Measurements from ENCODE around the gene TCAP. TPM values are rescaled to one million over a fixed set of nuclear protein-coding genes. Genes with fewer than 3 reads are reported as not detected.

Gene TCAP
- total and polyA plus RNA-seq, 9 donors = 0.24 to 1.9 (median 1.3) TPM

DNA sequence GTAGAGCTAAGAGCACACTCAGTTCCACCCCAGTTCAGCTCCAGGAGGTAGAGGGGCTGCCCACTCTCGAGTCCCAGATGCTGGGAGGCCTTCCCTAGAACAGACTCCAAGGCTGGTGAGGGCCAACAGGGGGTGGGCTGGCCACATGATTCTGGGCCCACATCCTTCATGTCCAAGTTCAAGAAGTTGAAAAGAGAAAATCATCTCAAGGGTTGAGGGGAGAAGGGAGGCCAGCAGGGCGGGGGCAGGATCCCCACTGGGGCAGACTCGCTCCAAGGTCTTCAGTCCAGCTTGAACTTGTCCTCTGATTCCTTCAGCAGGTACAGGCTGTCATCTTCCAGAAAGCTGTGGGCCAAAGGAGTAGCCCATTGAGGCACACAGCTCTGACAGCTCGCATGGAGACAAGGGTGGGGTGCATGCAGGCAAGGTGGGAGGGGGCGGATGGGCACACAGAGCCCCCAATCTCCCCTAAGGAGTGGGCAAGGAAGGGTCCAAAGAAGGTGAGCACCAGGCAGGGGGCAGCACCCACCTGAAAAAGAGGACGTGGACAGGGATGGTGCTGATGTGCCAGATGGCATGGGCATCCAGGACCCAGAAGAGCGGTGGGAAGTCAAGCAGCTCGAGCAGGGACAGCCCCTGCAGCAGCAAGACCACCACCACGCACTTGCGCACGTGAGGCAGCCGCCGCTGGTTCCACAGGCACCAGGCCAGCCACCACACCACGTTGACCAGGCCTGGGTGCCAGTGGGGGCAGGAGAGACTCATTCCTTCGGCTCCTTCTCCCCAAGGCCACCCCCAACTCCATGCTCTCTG lies 7.6 kb downstream of the TCAP start:
- H3K27me3 ChIP-seq = no peaks in the 10 kb centered on the region
- H3K4me1 ChIP-seq (ENCODE audit: insufficient read depth) = no peaks in the 10 kb centered on the region
- intact Hi-C loops (cut with DNase I) = loop anchor here in 1 of 4 donors (5.0 kb wide), 1 partner anchor 50 kb away; no protein-coding TSS in a partner anchor
- WGBS, 3 donors = 66 to 73% (median 67%) methylated on average over 15 of the region's 15 CpGs
- H3K9me3 ChIP-seq = no peaks in the 10 kb centered on the region
- DNase-seq = peak in 1 of 5 donors; percentile 24
- TF ChIP-seq, protein P1, sequence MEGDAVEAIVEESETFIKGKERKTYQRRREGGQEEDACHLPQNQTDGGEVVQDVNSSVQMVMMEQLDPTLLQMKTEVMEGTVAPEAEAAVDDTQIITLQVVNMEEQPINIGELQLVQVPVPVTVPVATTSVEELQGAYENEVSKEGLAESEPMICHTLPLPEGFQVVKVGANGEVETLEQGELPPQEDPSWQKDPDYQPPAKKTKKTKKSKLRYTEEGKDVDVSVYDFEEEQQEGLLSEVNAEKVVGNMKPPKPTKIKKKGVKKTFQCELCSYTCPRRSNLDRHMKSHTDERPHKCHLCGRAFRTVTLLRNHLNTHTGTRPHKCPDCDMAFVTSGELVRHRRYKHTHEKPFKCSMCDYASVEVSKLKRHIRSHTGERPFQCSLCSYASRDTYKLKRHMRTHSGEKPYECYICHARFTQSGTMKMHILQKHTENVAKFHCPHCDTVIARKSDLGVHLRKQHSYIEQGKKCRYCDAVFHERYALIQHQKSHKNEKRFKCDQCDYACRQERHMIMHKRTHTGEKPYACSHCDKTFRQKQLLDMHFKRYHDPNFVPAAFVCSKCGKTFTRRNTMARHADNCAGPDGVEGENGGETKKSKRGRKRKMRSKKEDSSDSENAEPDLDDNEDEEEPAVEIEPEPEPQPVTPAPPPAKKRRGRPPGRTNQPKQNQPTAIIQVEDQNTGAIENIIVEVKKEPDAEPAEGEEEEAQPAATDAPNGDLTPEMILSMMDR (IDR thresholded peaks at IDR 0.05) = no peak
- TF ChIP-seq EP300 (IDR thresholded peaks at IDR 0.05) (no peak), POLR2A (IDR thresholded peaks at IDR 0.05) (no peak)
- H3K4me3 ChIP-seq = no peak overlapping the region
- no peaks in the 10 kb centered on the region for H3K36me3 ChIP-seq
- no peak overlapping the region for H3K27ac ChIP-seq

DNA sequence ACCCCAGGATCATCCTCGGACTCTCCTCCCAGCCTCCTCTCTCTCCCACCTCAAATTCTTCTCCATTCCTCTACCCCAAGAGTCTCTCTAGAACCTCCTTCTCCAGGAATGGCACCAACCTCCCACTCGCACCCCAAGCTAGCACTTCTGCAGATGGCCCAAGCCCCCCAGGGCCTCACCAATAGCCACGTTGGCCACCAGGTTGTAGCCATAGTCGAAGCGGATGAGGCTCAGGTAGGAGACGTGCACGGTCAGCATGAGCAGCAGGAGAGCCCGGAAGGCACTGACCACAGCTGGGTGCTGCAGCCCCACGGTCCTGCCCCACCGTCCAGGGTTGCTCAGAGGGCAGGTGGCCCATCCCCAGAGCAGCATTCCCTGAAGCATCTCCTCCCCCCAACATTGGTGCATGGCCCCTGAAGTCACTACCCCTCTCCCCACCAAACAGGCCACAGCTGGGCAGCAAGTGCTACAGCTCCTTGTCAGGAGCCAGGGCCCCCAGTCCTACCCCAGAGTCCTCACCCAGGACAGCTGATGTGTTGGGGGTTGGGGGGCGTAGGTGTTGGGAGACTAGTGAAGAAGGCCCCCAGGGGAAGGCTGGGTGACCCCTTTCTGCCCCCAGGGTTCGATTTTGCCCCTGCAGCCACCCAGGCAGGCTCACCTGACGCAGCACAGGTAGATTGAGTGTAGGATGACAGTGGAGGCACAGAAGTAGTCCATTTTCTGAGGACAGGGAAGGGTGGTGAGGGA lies 8.4 kb downstream of the TCAP start:
- intact Hi-C loops (cut with DNase I) = loop anchor here in 1 of 4 donors (5.0 kb wide), 1 partner anchor 51 kb away; no protein-coding TSS in a partner anchor
- no peaks in the 10 kb centered on the region for H3K4me1 ChIP-seq (ENCODE audit: insufficient read depth)
- H3K4me3 ChIP-seq = no peak overlapping the region
- H3K27me3 ChIP-seq = no peaks in the 10 kb centered on the region
- H3K27ac ChIP-seq = no peak overlapping the region
- DNase-seq = peak in 1 of 5 donors; percentile 25
- no peaks in the 10 kb centered on the region for H3K36me3 ChIP-seq
- no peaks in the 10 kb centered on the region for H3K9me3 ChIP-seq
- 68 to 76% (median 69%) methylated on average over 13 of the region's 13 CpGs for WGBS, 3 donors
- no peak for TF ChIP-seq EP300 (IDR thresholded peaks at IDR 0.05)
- TF ChIP-seq, protein P1 (IDR thresholded peaks at IDR 0.05) = no peak
- TF ChIP-seq POLR2A (IDR thresholded peaks at IDR 0.05) = no peak

DNA sequence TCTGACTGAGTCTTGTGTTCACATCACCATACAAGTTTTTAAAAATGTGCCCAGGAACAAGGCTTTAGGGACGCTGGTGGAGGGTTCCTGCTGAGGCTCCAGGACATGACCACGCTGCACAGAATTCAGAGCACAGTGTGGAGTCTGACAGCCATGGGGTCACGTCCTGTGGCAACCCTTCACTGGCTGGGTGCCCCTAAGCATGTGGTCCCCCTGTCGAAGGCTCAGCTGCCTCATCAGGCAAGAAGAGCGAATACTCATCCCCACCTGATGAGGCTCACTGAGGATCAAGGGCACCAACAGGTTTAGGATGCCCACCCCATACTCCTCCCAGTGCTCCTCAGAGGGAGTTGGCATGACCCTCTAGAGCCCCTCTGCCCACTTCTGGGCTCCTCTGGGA lies 9.0 kb downstream of the TCAP start:
- no peaks in the 10 kb centered on the region for H3K27me3 ChIP-seq
- H3K4me1 ChIP-seq (ENCODE audit: insufficient read depth) = no peaks in the 10 kb centered on the region
- H3K36me3 ChIP-seq = no peaks in the 10 kb centered on the region
- DNase-seq = no peak
- no peak overlapping the region for H3K27ac ChIP-seq
- 77 to 78% (median 77%) methylated on average over 5 of the region's 5 CpGs for WGBS, 3 donors
- H3K4me3 ChIP-seq = no peak overlapping the region
- TF ChIP-seq POLR2A (IDR thresholded peaks at IDR 0.05) (no peak), EP300 (IDR thresholded peaks at IDR 0.05) (no peak)
- TF ChIP-seq, protein P1 (IDR thresholded peaks at IDR 0.05) = no peak
- intact Hi-C loops (cut with DNase I) = loop anchor here in 1 of 4 donors (5.0 kb wide), 1 partner anchor 52 kb away; no protein-coding TSS in a partner anchor
- H3K9me3 ChIP-seq = no peaks in the 10 kb centered on the region

DNA sequence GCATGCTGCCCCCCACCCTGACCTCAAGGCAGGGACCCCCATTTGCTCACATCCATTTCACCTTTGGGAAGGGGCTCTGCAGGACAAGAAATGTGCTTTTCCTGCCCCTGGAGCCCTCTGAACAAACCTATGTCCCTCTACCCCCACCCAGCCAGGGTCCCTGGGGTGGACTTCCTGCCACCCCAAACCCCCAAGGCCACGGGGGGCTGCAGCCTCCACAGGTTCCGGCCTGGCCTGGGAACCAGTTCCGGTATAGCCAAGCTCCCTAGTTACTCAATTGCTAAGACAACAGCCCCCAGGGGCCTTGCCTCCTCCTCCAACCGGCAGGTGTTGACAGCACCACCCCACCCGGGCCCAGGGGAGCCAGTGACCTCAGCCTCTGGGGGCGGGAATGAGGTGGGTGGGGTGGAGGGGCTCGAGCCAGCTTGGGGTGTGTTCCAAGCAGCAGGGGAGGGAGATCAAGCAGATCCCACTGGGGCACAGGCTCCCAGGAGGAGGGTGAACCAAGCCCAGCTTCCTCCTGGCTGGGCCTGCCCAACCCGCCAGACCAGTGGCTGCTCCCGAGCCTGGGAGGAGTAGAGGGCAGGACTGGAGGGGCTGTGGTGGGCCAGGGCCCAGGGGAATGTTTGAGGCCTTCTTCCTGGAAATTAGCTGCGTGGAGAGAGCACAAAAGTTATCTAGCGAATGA lies 9.7 kb downstream of the TCAP start:
- 40 to 45% (median 41%) methylated on average over 11 of the region's 11 CpGs for WGBS, 3 donors
- intact Hi-C loops (cut with DNase I) = loop anchor here in 1 of 4 donors (5.0 kb wide), 1 partner anchor 53 kb away; no protein-coding TSS in a partner anchor
- Histone ChIP-seq H3K36me3 (no peaks in the 10 kb centered on the region), H3K4me1 (ENCODE audit: insufficient read depth) (no peaks in the 10 kb centered on the region), H3K27me3 (no peaks in the 10 kb centered on the region), H3K27ac (no peak overlapping the region), H3K9me3 (no peaks in the 10 kb centered on the region), H3K4me3 (no peak overlapping the region)
- TF ChIP-seq POLR2A (IDR thresholded peaks at IDR 0.05) = no peak
- TF ChIP-seq, protein P1 (IDR thresholded peaks at IDR 0.05) = no peak
- peak in 1 of 5 donors; percentile 31 for DNase-seq
